NOMO-1 treated with DMSO at 0.1 percent for 48 hours (cell line): ENCODE results near the gene MORC3.
A peak's percentile ranks its signal among the peaks of the same experiment; 100 is the strongest.
"Not testable (repeated sequence)": the region's sequence is repeated elsewhere in the genome, so short reads cannot be mapped to it uniquely, and the experiment has no call there.

Source experiments
- DNase-seq: peaks from one replicate; lab custom pipeline; 2025; ENCODE audit not compliant: unreplicated experiment; lab: John Stamatoyannopoulos, UW

The MORC3 gene

DNA sequence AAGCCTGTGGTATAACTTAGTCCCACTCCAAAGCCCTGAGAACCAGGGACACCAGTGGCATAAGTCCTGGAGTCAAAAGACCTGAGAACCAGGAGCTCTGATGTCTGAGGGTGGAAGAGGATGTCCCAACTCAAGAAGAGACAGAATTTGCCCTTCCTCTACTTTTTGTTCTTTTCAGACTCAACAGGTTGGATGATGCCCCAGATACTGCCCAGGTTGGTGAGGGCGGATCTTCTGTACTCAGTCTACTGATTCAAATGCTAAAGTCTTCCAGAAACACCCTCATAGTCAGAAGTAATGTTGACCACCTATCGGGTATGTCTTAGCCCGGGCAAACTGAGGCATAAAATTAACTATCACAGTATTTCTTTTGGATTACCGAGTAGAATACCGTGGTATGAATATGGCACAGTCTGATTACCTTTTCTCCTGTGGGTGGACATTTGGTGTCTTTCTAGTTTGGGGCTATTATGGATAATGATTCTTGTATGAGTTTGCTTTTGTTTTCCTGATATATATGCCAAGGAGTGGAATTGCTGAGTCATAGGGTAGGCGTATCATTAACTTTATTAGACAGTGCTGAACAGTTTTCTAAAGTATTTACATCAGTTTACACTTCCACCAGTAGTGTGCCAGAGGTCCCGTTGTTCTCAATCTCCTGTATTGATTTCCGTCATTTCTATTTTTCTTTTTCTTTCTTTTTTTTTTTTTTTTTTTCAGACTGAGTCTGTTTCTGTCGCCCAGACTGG lies 62.0 kb downstream of the MORC3 start:
- no peak for DNase-seq

DNA sequence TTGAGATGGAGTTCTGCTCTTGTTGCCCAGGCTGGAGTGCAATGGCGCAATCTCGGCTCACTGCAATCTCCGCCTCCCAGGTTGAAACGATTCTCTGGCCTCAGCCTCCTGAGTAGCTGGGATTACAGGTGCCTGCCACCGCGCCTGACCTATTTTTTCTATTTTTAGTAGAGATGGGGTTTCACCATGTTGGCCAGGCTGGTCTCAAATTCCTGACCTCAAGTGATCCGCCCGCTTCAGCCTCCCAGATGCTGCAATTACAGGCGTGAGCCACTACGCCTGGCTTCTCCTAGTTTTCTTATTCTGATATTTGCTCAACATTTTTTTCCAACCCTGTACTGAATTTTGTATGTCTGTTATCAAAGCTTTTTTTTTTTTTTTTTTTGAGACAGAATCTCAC lies 62.7 kb downstream of the MORC3 start:
- not testable (repeated sequence) for DNase-seq

DNA sequence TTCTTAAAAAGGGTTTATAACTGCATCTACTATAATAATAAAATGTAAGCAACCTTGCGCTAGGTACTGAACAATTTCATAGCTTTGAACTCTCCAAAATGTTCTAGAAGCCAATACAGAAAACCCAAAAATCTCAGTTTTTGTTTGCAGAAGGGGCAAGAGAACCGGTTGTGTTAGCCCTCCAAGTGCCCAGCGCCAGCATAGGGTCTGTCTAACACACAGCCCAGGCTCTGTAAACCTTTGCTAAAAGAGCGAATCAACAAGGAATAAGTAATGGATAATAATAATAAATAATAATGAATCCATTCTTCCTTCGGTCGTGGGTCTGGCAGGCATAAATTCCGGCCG lies 64.9 kb downstream of the MORC3 start:
- DNase-seq: no peak

DNA sequence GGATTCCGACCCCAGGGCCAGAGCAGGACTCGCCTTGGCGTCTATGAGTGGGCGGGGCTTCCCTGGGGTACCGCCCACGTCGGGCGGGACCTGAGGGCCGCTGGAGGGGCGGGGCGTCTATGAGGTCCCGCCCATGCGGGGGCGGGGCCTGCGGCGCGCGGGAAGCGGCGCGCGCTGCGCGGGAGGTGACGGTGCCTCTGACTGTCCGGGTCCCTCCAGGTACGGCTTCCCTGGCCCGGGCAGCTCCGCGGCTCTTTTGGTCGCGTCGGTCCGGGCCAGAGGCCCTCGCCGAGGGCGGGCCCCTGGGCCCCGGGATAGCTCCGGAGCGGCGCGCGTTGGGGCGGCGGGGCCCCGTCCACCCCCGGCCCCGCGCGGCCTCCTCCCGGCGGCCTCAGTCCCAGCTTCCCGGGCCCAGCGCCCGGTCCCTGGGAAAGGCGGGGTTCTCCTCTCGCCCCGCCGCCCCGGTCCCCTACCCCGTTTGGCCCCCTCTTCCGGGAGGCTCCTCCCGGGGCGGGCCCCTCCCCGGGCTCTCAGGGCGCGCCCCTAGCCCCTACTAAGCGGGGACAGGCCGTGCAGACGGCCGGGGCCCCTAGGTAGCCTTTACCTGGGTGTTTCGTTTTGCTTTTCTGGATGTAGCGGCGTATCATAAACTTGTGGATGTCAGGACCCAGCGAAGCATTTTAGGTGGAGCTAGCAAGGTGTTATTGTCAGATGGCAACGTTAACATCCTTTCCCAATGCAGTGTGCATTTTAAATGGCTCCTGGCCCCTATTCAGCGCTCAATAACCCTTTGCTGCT lies 65.4 kb downstream of the MORC3 start, which contains the start of gene CHAF1B:
CHAF1B (plus strand) TSS at position 160 of the 798 bp plus-strand sequence. CDS start 745 bp downstream, outside the sequence.
- DNase-seq: peak; percentile 48

DNA sequence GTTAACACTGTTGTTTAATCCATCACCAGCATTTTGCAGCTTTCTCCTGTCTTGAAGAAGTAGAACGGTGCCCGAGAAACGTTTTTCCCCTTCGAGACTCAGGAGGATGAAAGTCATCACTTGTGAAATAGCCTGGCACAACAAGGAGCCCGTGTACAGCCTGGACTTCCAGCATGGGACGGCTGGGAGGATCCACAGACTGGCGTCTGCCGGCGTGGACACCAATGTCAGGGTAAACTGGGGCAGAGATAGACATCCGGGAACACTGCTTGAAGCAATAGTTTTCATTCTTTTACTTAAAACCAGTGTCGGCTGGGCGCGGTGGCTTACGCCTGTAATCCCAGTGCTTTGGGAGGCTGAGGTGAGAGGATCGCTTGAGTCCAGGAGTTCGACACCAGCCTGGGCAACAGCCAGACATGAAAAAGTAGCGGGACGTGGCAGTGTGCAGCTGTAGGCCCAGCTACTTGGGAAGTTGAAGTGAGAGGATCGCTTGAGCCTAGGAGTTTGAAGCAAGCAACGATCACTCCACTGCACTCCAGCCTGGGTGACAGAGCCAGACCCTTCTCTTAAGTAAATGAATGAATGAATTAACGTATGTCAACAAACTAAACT lies 66.1 kb downstream of the MORC3 start:
- DNase-seq: no peak

DNA sequence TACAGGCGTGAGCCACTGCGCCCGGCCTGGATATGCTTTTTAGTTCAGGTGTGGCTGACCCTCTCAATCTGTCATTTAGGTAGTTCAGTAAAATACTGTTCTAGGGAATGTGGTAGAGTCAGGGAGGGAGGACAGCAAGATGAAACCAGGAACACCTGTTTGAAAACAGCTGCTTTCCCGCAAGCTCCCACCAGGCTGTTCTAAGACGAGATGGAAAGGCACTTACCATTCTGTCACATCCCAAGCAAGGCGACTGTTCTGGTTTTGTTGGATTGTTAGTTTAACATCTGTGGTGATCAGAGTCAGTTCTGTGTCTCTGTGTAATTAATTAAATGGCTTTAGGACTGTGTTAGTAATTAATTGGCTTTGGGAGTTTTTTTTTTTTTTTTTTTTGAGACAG lies 68.1 kb downstream of the MORC3 start:
- no peak for DNase-seq

DNA sequence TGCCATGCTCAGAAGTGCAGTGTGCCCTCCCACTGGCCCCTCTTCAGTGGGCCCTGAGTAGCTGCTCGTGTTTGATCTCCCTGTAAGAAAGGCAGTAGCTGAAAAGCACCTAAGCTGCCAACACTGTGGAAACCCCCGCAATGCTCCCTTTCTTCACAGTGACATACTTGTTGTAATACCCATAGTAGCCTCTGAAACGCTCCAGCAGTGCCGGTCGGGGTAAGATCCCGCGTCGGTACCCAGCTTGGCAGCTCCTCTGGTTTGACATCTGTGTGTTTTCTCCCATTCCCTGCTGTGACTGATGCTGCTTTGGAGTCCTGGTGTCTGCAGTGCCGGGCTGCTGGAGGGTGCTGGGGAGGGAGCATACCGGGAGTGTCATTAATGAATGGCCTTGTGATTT lies 68.8 kb downstream of the MORC3 start:
- DNase-seq: no peak

DNA sequence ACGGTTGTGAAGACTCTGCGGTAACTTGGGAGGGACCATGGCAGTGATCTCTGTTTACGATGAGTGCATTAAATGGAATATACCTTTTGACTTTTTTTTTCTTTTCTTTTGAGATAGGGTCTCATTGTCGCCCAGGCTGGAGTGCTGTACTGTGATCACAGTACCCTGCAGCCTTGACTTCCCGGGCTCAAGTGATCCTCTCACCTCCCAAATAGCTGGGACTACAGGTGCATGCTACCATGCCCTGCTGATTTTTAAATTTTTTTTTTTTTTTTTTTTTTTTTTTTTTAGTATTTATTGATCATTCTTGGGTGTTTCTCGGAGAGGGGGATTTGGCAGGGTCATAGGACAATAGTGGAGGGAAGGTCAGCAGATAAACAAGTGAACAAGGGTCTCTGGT lies 71.7 kb downstream of the MORC3 start:
- not testable (repeated sequence) for DNase-seq

DNA sequence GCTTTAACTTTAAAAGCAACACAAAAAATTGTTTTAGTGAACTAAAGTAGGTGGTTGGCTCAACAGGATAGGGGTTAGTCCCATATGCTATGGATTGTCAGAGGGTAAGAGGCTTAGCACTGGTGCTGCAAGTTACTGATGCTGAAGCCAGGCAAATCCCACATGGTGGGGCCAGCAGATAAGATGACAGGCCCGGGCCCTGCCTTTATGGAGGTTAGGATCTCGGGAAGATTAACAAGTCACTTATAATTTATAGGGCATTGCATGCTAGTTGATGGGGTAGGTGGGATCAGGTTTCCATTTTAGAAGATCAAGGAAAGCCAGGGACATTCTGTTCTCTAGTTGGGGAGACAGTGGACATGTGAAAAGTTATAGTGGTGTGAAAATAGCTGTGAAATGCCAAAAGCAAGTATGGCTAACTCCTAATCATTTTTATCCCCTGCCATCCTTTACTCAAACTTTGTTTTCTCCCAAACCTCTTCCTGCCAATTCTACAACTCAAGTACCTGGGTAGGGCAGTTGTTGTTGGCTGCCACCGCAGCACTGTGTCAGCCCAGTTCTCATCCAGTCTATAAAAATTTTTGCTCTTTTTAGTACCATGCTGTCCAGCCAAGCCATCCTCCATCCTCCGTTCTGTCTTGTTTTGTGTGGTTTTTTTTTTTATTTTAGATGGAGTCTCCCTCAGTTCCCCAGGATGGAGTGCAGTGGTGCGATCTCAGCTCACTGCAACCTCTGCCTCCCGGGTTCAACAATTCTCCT lies 75.5 kb downstream of the MORC3 start:
- no peak for DNase-seq

DNA sequence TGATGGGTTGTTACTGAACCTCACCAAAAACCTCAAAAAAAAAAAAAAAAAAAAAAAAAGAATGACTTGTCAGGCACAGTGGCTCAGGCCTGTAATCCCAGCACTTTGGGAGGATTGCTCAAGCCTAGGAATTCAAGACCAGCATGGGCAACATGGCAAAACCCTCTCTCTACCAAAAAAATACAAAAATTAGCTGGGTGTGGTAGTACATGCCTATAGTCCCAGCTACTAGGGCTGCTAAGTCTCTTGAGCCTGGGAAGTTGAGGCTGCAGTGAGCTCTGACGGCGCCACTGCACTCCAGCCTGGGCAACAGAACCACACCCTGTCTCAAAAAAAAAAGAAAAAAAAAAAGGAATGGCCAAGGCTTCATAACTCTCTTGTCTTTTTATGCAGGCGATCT lies 76.3 kb downstream of the MORC3 start:
- no peak for DNase-seq

DNA sequence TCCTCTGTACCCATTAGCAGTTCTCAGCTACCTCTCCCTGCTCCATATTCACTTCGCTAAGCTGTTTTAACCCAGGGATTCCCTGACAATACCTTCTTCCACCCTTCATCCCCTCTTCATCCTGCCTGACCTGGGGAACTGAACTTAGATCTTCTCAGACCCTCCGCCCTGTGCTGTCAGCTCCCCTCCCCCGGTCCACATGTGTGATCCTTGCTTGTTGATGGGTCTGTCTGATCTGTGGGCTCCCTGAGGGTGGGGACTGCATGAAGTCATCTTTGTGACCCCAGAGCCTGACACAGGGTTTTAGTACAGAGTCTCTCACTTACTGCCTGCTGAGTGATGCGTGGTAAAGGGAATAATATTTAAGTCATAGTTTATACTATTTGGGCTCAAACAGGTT lies 77.0 kb downstream of the MORC3 start:
- no peak for DNase-seq

DNA sequence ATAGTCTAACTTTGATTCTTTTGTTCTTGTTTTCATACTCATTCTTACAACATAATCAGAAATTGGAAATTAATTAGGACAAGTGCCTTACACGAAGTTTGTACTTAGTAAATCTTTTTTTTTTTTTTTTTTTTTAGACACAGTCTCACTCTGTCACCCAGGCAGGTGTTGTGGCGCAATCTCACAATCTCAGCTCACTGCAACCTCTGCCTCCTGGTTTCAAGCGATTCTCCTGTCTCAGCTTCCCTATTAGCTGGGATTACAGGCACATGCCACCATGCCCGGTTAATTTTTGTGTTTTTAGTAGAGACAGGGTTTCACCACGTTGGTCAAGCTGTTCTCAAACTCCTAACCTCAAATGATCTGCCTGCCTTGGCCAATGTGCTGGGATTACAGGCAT lies 77.6 kb downstream of the MORC3 start:
- no peak for DNase-seq

DNA sequence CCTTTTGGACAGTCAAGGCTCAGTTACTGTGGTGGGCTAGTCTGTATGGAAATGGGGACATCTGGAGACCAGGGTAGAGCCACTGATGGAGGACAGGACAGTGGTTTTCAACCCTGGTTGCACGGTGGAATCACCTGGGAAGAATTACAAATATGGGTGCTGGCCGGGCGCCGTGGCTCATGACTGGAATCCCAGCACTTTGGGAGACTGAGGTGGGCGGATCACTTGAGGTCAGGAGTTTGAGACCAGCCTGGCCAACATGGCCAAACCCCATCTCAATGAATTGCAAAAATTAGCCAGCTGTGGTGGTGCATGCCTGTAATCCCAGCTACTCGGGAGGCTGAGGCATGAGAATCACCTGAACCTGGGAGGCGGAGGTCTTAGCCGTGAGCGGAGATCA lies 79.7 kb downstream of the MORC3 start:
- not testable (repeated sequence) for DNase-seq

DNA sequence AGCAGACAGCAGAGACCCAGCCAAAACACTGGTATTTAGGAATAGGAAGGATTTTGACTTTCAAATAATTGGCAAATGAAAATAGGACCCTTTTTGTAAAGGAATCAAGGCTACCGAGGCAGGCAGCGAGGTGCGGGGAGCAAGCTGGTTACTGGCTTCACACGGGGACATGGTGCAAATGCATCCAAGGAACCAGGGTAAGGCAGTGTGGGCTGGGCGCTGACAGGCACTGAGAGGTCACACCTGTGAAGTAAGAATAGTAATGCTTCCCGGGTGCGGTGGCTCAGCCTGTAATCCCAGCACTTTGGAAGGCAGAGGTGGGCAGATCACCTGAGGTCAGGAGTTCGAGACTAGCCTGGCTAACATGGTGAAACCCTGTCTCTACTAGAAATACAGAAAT lies 80.7 kb downstream of the MORC3 start:
- no peak for DNase-seq

DNA sequence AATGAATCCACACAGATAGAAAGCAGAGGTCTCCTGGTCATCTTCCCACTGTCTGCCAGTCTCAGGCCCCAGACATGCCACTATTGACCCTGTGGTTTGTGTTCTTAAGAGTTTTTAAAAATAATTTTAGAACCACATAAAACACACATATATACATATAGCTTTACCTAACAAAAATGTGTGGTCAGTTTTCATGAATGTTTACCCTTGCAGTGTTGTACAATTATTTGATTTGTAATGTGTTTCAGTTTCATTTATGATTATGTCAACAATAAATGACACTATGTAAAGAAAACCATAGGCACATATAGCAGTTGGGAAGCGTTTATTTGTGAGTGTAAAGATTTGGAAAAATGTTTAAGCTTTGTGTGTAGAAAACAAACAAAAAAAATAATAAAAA lies 82.3 kb downstream of the MORC3 start:
- no peak for DNase-seq

DNA sequence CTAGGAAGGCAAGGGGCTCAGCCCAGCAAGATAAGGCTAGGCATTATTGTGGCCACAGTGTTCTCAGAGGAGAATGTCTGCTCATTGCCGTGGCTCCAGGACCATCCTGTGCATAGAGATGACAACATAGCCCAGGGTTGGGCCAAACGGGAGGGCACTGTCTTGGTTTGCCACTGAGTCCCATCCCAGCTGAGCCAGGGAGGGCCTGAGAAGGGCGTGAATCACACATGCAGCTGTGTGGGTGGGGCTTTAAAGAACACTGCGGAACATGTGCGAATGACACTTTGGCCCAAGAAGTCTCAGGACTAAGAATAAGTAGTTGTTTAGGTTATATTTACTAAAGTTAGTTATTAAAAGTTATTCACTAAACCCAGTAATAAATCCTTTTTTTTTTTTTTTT lies 83.7 kb downstream of the MORC3 start:
- no peak for DNase-seq

DNA sequence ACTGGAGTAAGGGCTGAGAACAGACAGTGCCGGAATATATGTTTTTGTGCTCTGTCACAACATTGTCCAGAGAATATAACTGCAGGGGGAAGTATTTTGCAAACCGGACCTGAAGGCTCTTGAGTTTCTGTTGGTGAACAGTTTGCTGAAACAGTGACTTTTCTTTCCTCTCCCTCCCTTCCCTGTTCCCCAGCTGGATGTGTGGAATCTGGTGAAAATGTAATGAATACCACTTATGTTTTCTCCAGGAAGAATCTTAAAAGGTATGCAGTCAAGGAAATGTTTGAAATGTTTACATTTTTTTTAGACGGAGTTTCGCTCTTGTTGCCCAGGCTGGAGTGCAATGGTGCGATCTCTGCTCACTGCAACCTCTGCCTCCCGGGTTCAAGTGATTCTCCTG lies 88.6 kb downstream of the MORC3 start:
- DNase-seq: no peak

DNA sequence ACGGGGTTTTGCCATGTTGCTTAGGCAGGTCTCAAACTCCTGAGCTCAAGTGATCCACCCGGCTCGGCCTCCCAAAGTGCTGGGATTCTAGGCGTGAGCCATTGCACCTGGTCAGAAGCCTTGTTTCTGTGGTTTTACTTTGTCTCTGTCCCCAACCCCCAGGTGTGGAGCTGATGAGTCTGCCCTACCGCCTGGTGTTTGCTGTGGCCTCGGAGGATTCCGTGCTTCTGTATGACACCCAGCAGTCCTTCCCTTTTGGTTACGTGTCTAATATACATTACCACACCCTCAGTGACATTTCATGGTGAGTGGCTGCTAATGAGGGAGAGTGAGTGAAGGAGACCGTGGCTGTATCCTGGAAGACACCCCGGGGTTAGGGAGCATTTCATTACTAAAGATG lies 91.3 kb downstream of the MORC3 start:
- DNase-seq: no peak

DNA sequence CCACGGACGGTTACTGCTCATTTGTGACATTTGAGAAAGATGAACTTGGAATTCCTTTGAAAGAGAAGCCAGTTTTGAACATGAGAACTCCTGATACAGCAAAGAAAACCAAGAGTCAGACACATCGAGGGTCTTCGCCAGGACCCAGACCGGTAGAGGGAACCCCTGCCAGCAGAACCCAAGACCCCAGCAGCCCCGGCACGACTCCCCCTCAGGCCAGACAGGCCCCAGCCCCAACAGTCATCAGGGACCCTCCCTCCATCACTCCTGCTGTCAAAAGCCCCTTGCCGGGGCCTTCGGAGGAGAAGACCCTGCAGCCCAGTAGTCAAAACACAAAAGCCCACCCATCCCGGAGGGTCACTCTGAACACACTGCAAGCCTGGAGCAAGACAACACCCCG lies 92.9 kb downstream of the MORC3 start:
- no peak for DNase-seq

DNA sequence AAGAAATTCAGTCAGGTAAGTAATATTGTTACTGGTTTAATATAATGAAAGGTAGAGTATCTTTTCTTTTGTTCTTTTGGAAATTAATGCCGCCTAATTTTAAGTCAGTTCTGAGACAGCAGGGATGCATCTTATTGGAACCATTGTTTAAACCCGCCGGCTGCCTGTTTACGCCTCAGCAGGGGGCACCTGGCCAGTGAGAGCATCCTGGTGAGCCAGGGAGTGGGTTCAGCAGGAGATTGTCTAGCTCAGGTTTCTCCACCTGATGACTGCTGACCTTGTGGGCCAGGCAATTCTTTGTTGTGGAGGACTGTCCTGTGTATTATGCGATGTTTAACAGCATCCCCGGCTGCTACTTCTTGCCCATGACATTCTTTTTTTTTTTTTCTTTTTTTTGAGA lies 95.4 kb downstream of the MORC3 start:
- DNase-seq: no peak

DNA sequence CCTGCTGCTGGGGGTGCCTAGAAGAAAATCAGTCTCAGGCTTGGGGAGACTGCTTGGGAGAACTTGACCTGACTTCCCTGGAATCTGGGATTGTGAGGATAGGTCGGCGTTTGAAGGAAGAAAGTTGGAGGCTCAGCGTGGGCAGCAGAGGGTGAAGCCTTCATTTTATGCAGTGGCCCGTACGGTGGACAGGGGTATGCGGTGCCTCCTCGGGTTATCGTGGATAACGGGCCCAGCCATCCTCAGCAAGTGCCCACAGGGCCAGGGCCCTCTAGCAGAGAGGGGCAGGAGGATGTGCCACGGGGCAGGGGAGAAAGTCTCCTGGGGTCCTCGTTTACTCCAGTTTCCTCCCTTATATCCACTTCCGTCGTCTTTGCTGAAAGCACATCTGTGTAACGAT lies 99.2 kb downstream of the MORC3 start:
- no peak for DNase-seq
